ENCODE measurements around the gene MYH14. TPM values are rescaled to one million over a fixed set of nuclear protein-coding genes. Genes with fewer than 3 reads are reported as not detected.

MYH14 gene
- total RNA-seq, 1 donor from 2014 or later = not detected

GRCh38 chr19:50205681-50206138, 2.3 kb downstream of the MYH14 start:
- no peaks in the 10 kb centered on the region for H3K9me3 ChIP-seq (ENCODE audit: insufficient read depth, low read depth, low read length)
- DNase-seq (ENCODE audit: low read depth) = no peak
- no peak for TF ChIP-seq EZH2 (IDR thresholded peaks at IDR 0.05; ENCODE audit: insufficient read depth, low read length)
- TF ChIP-seq, protein P1, sequence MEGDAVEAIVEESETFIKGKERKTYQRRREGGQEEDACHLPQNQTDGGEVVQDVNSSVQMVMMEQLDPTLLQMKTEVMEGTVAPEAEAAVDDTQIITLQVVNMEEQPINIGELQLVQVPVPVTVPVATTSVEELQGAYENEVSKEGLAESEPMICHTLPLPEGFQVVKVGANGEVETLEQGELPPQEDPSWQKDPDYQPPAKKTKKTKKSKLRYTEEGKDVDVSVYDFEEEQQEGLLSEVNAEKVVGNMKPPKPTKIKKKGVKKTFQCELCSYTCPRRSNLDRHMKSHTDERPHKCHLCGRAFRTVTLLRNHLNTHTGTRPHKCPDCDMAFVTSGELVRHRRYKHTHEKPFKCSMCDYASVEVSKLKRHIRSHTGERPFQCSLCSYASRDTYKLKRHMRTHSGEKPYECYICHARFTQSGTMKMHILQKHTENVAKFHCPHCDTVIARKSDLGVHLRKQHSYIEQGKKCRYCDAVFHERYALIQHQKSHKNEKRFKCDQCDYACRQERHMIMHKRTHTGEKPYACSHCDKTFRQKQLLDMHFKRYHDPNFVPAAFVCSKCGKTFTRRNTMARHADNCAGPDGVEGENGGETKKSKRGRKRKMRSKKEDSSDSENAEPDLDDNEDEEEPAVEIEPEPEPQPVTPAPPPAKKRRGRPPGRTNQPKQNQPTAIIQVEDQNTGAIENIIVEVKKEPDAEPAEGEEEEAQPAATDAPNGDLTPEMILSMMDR (IDR thresholded peaks at IDR 0.05; ENCODE audit: insufficient read depth, low read depth, low read length) = no peak

GRCh38 chr19:50206191-50206590, 2.8 kb downstream of the MYH14 start:
- no peak for TF ChIP-seq EZH2 (IDR thresholded peaks at IDR 0.05; ENCODE audit: insufficient read depth, low read length)
- TF ChIP-seq, protein P1 (IDR thresholded peaks at IDR 0.05; ENCODE audit: insufficient read depth, low read depth, low read length) = no peak
- FAIRE-seq = no peak
- no peak overlapping the region for H3K4me3 Mint-ChIP-seq (ENCODE audit: unreplicated experiment)
- no peaks in the 10 kb centered on the region for H3K4me1 Mint-ChIP-seq (ENCODE audit: low read depth, unreplicated experiment)
- H3K4me1 ChIP-seq (ENCODE audit: insufficient read depth, low read length) = no peaks in the 10 kb centered on the region
- H4K20me1 ChIP-seq (ENCODE audit: insufficient read depth, low read length) = no peaks in the 10 kb centered on the region
- no peak overlapping the region for H3K4me2 ChIP-seq (ENCODE audit: low read length)
- H3K9me3 ChIP-seq (ENCODE audit: insufficient read depth, low read depth, low read length) = no peaks in the 10 kb centered on the region
- H3K36me3 Mint-ChIP-seq (ENCODE audit: low read depth, unreplicated experiment) = no peaks in the 10 kb centered on the region
- H3K27me3 Mint-ChIP-seq (ENCODE audit: low read depth, unreplicated experiment) = no peaks in the 10 kb centered on the region
- no peak overlapping the region for H3K4me3 ChIP-seq (ENCODE audit: insufficient read depth, low read depth, low read length)
- no peak for DNase-seq (ENCODE audit: low read depth)
- no peak overlapping the region for H2AFZ ChIP-seq (ENCODE audit: low read depth, low read length)
- H3K9ac ChIP-seq (ENCODE audit: low read length) = no peak overlapping the region
- no peak overlapping the region for H3K27ac Mint-ChIP-seq (ENCODE audit: unreplicated experiment)
- peaks cover 21% of the 10 kb centered on the region for H3K9me3 Mint-ChIP-seq (ENCODE audit: unreplicated experiment)
- no peaks in the 10 kb centered on the region for H3K79me2 ChIP-seq (ENCODE audit: insufficient read depth, low read length)
- H3K27me3 ChIP-seq (ENCODE audit: insufficient read depth, low read length) = peaks cover 10% of the 10 kb centered on the region
- no peak overlapping the region for H3K27ac ChIP-seq (ENCODE audit: low read depth, low read length)
- H3K36me3 ChIP-seq (ENCODE audit: insufficient read depth, low read length) = no peaks in the 10 kb centered on the region

More at GRCh38 chr19:50205681-50206138, 2.3 kb downstream of the MYH14 start:
- Mint-ChIP-seq H3K27me3 (ENCODE audit: low read depth, unreplicated experiment) (no peaks in the 10 kb centered on the region), H3K9me3 (ENCODE audit: unreplicated experiment) (peaks cover 25% of the 10 kb centered on the region), H3K36me3 (ENCODE audit: low read depth, unreplicated experiment) (no peaks in the 10 kb centered on the region), H3K4me3 (ENCODE audit: unreplicated experiment) (no peak overlapping the region), H3K4me1 (ENCODE audit: low read depth, unreplicated experiment) (no peaks in the 10 kb centered on the region), H3K27ac (ENCODE audit: unreplicated experiment) (no peak overlapping the region)
- H4K20me1 ChIP-seq (ENCODE audit: insufficient read depth, low read length) = no peaks in the 10 kb centered on the region
- peaks cover 10% of the 10 kb centered on the region for H3K27me3 ChIP-seq (ENCODE audit: insufficient read depth, low read length)
- H3K9ac ChIP-seq (ENCODE audit: low read length) = no peak overlapping the region
- no peak overlapping the region for H3K4me2 ChIP-seq (ENCODE audit: low read length)
- no peaks in the 10 kb centered on the region for H3K36me3 ChIP-seq (ENCODE audit: insufficient read depth, low read length)
- H2AFZ ChIP-seq (ENCODE audit: low read depth, low read length) = no peak overlapping the region
- FAIRE-seq = no peak
- no peaks in the 10 kb centered on the region for H3K4me1 ChIP-seq (ENCODE audit: insufficient read depth, low read length)
- H3K27ac ChIP-seq (ENCODE audit: low read depth, low read length) = no peak overlapping the region
- H3K79me2 ChIP-seq (ENCODE audit: insufficient read depth, low read length) = no peaks in the 10 kb centered on the region
- H3K4me3 ChIP-seq (ENCODE audit: insufficient read depth, low read depth, low read length) = no peak overlapping the region

GRCh38 chr19:50207730-50208129, 4.3 kb downstream of the MYH14 start:
- Mint-ChIP-seq H3K4me3 (ENCODE audit: unreplicated experiment) (no peak overlapping the region), H3K36me3 (ENCODE audit: low read depth, unreplicated experiment) (no peaks in the 10 kb centered on the region), H3K27me3 (ENCODE audit: low read depth, unreplicated experiment) (no peaks in the 10 kb centered on the region), H3K9me3 (ENCODE audit: unreplicated experiment) (peaks cover 13% of the 10 kb centered on the region), H3K27ac (ENCODE audit: unreplicated experiment) (no peak overlapping the region), H3K4me1 (ENCODE audit: low read depth, unreplicated experiment) (no peaks in the 10 kb centered on the region)
- Histone ChIP-seq H2AFZ (ENCODE audit: low read depth, low read length) (no peak overlapping the region), H3K4me3 (ENCODE audit: insufficient read depth, low read depth, low read length) (no peak overlapping the region), H3K4me2 (ENCODE audit: low read length) (no peak overlapping the region), H3K27ac (ENCODE audit: low read depth, low read length) (no peak overlapping the region), H3K9ac (ENCODE audit: low read length) (no peak overlapping the region), H4K20me1 (ENCODE audit: insufficient read depth, low read length) (no peaks in the 10 kb centered on the region), H3K9me3 (ENCODE audit: insufficient read depth, low read depth, low read length) (no peaks in the 10 kb centered on the region), H3K4me1 (ENCODE audit: insufficient read depth, low read length) (no peaks in the 10 kb centered on the region), H3K36me3 (ENCODE audit: insufficient read depth, low read length) (no peaks in the 10 kb centered on the region), H3K27me3 (ENCODE audit: insufficient read depth, low read length) (peaks cover 8% of the 10 kb centered on the region), H3K79me2 (ENCODE audit: insufficient read depth, low read length) (no peaks in the 10 kb centered on the region)
- no peak for TF ChIP-seq EZH2 (IDR thresholded peaks at IDR 0.05; ENCODE audit: insufficient read depth, low read length)
- TF ChIP-seq, protein P1 (IDR thresholded peaks at IDR 0.05; ENCODE audit: insufficient read depth, low read depth, low read length) = no peak
- FAIRE-seq = no peak
- no peak for DNase-seq (ENCODE audit: low read depth)
